Upper lobe of left lung (tissue), 6 donors: ENCODE data around the gene ABCA6. TPM values are rescaled to one million over a fixed set of nuclear protein-coding genes. Genes with fewer than 3 reads are reported as not detected.
A peak's percentile ranks its signal among the peaks of the same experiment; 100 is the strongest.

Experiments
- ATAC-seq, 2 donors: fragments of 200-7000 bp; cut with Tn5 transposase; one replicate each; pipeline ENCODE4 v1.9.1; 2022; ENCODE audit warnings: mild to moderate bottlenecking in 2 of 2, moderate library complexity in 2 of 2; ENCODE audit not compliant: low FRiP score in 2 of 2
- DNase-seq, 2 donors: peaks; one replicate each; pipeline ENCODE4 v3.0.0-alpha.2; 2019 to 2020
- H3K27ac ChIP-seq, 4 donors: fragments of 200-600 bp; sonication (generic); one replicate each; pipeline ENCODE4 v1.5.1; 2016 to 2019
- H3K27me3 ChIP-seq, 4 donors: fragments of 200-600 bp; sonication (generic); one replicate each; pipeline ENCODE4 v1.5.1; 2017 to 2019
- H3K36me3 ChIP-seq, 4 donors: fragments of 200-600 bp; sonication (generic); one replicate each; pipeline ENCODE4 v1.5.1; 2016 to 2019
- H3K4me1 ChIP-seq, 4 donors: fragments of 200-600 bp; sonication (generic); one replicate each; pipeline ENCODE4 v1.5.1; 2018 to 2019
- H3K4me3 ChIP-seq, 4 donors: fragments of 200-600 bp; sonication (generic); one replicate each; pipeline ENCODE4 v1.5.1; 2017 to 2019; ENCODE audit warnings: mild to moderate bottlenecking in 2 of 4, moderate library complexity in 1 of 4
- H3K9me3 ChIP-seq, 4 donors: fragments of 200-600 bp; sonication (generic); one replicate each; pipeline ENCODE4 v1.5.1; 2018 to 2019
- CTCF ChIP-seq, 6 experiments: fragments of 450-650 bp in 4 of 6; fragments of 200-600 bp in 2 of 6; sonication (generic) in 2 of 6; IDR thresholded peaks; one replicate each; pipeline ENCODE4 v1.5.1; 2016 to 2019; ENCODE audit warnings: antibody characterized with exemption in 6 of 6
- EP300 ChIP-seq, 4 donors: sonication (generic); formaldehyde crosslinking; IDR thresholded peaks; one replicate each; pipeline ENCODE4 v1.5.1; 2017; ENCODE audit warnings: antibody characterized with exemption in 4 of 4, control low read depth in 2 of 4
- POLR2A ChIP-seq, 4 donors: fragments of 450-650 bp; IDR thresholded peaks; one replicate each; pipeline ENCODE4 v1.5.1; 2016 to 2017; ENCODE audit warnings: antibody characterized with exemption in 4 of 4, mild to moderate bottlenecking in 2 of 4
- POLR2AphosphoS5 ChIP-seq, 2 donors: sonication (generic); formaldehyde crosslinking; IDR thresholded peaks; one replicate each; pipeline ENCODE4 v1.5.1; 2017; ENCODE audit warnings: antibody characterized with exemption in 2 of 2
- WGBS, 2 donors: methylation state at CpG; one replicate each; pipeline ENCODE4 v1.1.5; 2017 to 2018; 5-methylcytosine and 5-hydroxymethylcytosine counted together
- total RNA-seq, 6 donors: library from RNA; depleted of rRNA in 4 of 6; stranded (reverse); fragments of >200 nt in 4 of 6; gene quantifications; one replicate each; pipeline versions ENCODE4 v1.1.0 to v1.2.1, GENCODE V29; 2016 to 2021
- donor health status: DM: no; HTN: no; CAD: no; lungs with moderate emphysema.
- donor health status: DM: no; HTN: yes; CAD: no; lungs with severe emphysema.

Gene ABCA6
- total RNA-seq, 6 donors from 2014 or later: 17.6 to 176 (median 44.3) TPM

- no peak for ATAC-seq
- H3K9me3 ChIP-seq: no peaks in the 10 kb centered on the region
- TF ChIP-seq EP300 (IDR thresholded peaks at IDR 0.05) (no peak), POLR2AphosphoS5 (IDR thresholded peaks at IDR 0.05) (no peak), CTCF (IDR thresholded peaks at IDR 0.05) (no peak), POLR2A (IDR thresholded peaks at IDR 0.05) (no peak)
- H3K36me3 ChIP-seq: no peaks in the 10 kb centered on the region
- no peak overlapping the region for H3K4me3 ChIP-seq
- no peaks in the 10 kb centered on the region for H3K4me1 ChIP-seq
- no peak overlapping the region for H3K27ac ChIP-seq
- no peak for DNase-seq
- WGBS, 2 donors: 81 to 89% methylated on average over 4 of the region's 4 CpGs
- no peaks in the 10 kb centered on the region for H3K27me3 ChIP-seq
These were observed 51.3 kb downstream of the ABCA6 start for GRCh38 chr17:69090365-69090764.

DNA sequence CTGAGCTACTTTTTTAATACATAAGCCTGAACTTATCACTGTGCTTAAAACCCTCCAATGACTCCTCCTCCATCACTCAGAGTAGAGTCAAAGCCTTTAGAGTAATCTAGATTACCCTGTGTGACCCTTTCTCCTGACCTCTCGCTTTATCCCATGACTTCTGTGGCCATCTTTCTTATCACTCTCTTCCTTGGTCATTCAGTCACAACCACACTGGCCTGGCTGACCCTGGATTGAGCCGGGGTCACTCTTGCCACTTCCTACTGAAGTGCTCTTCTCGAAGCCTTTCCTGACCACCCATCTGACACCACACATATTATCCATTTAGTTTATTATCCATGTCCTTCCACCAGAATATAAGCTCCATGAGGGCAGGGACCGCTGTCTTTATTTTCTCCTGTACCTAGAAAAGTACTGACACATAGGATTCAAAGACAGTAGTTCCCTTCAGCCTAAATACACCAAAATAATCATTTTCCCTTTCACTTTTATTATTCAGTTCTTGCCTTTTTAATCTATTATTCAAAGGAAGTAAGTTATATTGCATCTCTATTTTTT lies 53.0 kb downstream of the ABCA6 start:
- Histone ChIP-seq H3K9me3 (no peaks in the 10 kb centered on the region), H3K36me3 (no peaks in the 10 kb centered on the region), H3K4me3 (no peak overlapping the region), H3K27ac (no peak overlapping the region), H3K4me1 (no peaks in the 10 kb centered on the region), H3K27me3 (no peaks in the 10 kb centered on the region)
- ATAC-seq: no peak
- TF ChIP-seq CTCF (IDR thresholded peaks at IDR 0.05): no peak
- no peak for TF ChIP-seq POLR2A (IDR thresholded peaks at IDR 0.05)
- TF ChIP-seq EP300 (IDR thresholded peaks at IDR 0.05): no peak
- TF ChIP-seq POLR2AphosphoS5 (IDR thresholded peaks at IDR 0.05): no peak
- no peak for DNase-seq
- WGBS, 2 donors: 74 to 80% methylated on average over 4 of the region's 4 CpGs

DNA sequence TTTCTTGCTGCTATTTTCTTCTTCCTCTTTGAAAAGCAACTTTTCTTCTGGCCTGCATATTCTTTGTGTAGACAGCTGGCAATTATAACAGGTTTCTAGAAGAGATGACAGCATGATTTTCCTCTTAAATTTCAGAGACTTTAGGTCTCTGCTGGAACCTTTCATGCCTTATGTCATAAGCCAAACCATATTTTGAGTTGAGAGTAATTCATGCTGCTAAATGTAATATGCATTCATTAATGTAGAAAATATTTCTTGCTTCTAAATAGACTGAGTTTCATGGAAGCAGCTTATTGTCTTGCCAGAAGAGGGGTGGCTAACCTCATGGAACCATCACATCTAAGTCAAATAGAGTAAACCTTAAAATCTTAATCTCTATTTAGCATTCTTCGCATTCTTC lies 55.1 kb downstream of the ABCA6 start:
- H3K36me3 ChIP-seq: peaks cover 0 to 10% (median 0%) of the 10 kb centered on the region in 4 donors
- H3K27ac ChIP-seq: no peak overlapping the region
- H3K27me3 ChIP-seq: no peaks in the 10 kb centered on the region
- H3K4me1 ChIP-seq: no peaks in the 10 kb centered on the region
- no peak for ATAC-seq
- no peak for DNase-seq
- TF ChIP-seq POLR2A (IDR thresholded peaks at IDR 0.05) (no peak), CTCF (IDR thresholded peaks at IDR 0.05) (no peak), EP300 (IDR thresholded peaks at IDR 0.05) (no peak), POLR2AphosphoS5 (IDR thresholded peaks at IDR 0.05) (no peak)
- peaks cover 0 to 7% (median 2%) of the 10 kb centered on the region in 4 donors for H3K9me3 ChIP-seq
- WGBS, 2 donors: 100% methylated on average over 1 of the region's 1 CpG
- H3K4me3 ChIP-seq: no peak overlapping the region

DNA sequence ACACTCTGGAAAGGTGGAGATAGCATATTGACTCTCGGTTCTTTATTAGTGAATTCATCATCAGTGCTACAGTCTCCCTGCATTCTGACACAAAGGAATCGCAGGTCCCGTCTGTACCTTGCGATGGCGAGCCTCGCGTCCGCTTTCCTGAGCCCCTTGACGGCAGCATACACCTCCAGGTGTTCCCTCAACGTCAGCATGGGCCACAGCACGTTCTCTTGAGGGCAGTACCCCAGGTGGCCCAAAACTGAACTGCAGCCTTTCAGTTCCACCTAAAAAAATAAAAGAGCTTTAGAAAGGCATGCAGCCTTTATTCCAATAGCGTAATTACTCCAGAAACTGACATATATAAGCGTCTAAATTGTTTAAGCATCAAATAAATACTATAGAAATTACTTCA lies 56.8 kb downstream of the ABCA6 start:
- peak in 1 of 2 donors; percentile 38 for DNase-seq
- Histone ChIP-seq H3K4me3 (no peak overlapping the region), H3K9me3 (peaks cover 0 to 7% (median 2%) of the 10 kb centered on the region in 4 donors), H3K27me3 (no peaks in the 10 kb centered on the region), H3K36me3 (peaks cover 0 to 10% (median 0%) of the 10 kb centered on the region in 4 donors), H3K4me1 (no peaks in the 10 kb centered on the region), H3K27ac (no peak overlapping the region)
- TF ChIP-seq POLR2A (IDR thresholded peaks at IDR 0.05): no peak
- TF ChIP-seq POLR2AphosphoS5 (IDR thresholded peaks at IDR 0.05): no peak
- peak in 4 of 6 experiments; percentile 5 to 21 (median 12) for TF ChIP-seq CTCF (IDR thresholded peaks at IDR 0.05)
- ATAC-seq: no peak
- 57 to 72% methylated on average over 13 of the region's 13 CpGs for WGBS, 2 donors

DNA sequence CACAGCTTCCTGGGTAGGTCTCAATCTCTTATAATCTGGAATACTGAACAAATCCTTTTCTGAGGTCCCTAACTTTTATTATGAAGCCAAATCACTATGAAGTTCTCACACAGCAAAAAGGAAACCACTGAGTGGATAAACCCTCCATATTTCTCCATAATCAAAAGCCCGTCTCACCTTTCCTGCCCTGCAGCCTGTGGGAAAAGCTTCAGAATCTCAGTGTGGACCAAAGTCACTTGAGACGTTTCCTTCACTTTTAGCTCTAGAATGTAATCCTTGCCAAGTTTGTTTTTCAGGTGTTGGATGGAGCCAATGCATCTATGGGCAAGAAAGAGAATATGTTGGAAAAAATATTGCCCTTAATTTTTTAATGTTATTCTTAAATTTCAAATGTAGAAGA lies 59.0 kb downstream of the ABCA6 start:
- H3K36me3 ChIP-seq: peaks cover 0 to 10% (median 0%) of the 10 kb centered on the region in 4 donors
- TF ChIP-seq POLR2AphosphoS5 (IDR thresholded peaks at IDR 0.05) (no peak), POLR2A (IDR thresholded peaks at IDR 0.05) (no peak), EP300 (IDR thresholded peaks at IDR 0.05) (no peak), CTCF (IDR thresholded peaks at IDR 0.05) (no peak)
- WGBS, 2 donors: 90 to 91% methylated on average over 2 of the region's 2 CpGs

More for the DNA sequence above, 59.0 kb downstream of the ABCA6 start:
- DNase-seq (no peak), ATAC-seq (no peak)
- Histone ChIP-seq H3K4me1 (no peaks in the 10 kb centered on the region), H3K9me3 (peaks cover 0 to 7% (median 2%) of the 10 kb centered on the region in 4 donors), H3K4me3 (no peak overlapping the region), H3K27ac (no peak overlapping the region), H3K27me3 (no peaks in the 10 kb centered on the region)
